Cardiac fibroblast (primary cell): Measurements from ENCODE around the gene CALHM4.

Experiments used
- DNase-seq, 2 donors: peaks; one replicate each; pipeline versions ENCODE4 v3.0.0 to v3.0.0-alpha.2; 2010; ENCODE audit warnings: low read depth in 2 of 2
- H3K4me3 ChIP-seq, 2 donors: replicated peaks in 1 of 2; 1 replicate in 1 of 2; 2 replicates in 1 of 2; pipeline ENCODE4 v1.5.1; 2011; ENCODE audit warnings: low read depth in 2 of 2, low read length in 2 of 2, mild to moderate bottlenecking in 2 of 2, moderate library complexity in 1 of 2
- TF ChIP-seq, protein P1 (sequence below): IDR thresholded peaks from one replicate; pipeline ENCODE4 v1.5.1; 2011; ENCODE audit warnings: low read depth, mild to moderate bottlenecking, low read length, inconsistent platforms

CALHM4 gene

GRCh38 chr6:116553451-116553850 is at the start of gene CALHM4:
TSS of gene CALHM4 (plus strand) at chr6:116553751. CDS start at chr6:116553794, 43 bp downstream.
- no peak for DNase-seq
- TF ChIP-seq, protein P1, sequence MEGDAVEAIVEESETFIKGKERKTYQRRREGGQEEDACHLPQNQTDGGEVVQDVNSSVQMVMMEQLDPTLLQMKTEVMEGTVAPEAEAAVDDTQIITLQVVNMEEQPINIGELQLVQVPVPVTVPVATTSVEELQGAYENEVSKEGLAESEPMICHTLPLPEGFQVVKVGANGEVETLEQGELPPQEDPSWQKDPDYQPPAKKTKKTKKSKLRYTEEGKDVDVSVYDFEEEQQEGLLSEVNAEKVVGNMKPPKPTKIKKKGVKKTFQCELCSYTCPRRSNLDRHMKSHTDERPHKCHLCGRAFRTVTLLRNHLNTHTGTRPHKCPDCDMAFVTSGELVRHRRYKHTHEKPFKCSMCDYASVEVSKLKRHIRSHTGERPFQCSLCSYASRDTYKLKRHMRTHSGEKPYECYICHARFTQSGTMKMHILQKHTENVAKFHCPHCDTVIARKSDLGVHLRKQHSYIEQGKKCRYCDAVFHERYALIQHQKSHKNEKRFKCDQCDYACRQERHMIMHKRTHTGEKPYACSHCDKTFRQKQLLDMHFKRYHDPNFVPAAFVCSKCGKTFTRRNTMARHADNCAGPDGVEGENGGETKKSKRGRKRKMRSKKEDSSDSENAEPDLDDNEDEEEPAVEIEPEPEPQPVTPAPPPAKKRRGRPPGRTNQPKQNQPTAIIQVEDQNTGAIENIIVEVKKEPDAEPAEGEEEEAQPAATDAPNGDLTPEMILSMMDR, result no peak
- no peak within 1 kb of the TSS for H3K4me3 ChIP-seq

DNA sequence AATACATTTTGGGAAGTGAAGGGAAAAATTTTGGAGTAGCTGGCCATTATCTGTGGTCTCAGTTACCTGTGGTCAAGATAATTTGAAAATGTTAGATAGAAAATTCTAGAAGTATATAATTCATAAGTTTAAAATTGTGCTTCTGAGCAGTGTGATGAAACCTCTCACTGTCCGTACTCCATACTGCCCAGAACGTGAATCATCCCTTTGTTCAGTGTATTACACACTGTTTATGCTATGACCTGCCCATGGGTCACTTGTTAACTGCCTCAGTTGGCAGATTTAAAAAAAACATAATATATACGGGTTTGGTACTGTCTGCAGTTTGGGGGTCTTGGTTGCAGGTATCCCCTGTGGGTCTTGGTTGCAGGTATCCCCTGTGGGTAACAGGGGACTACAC is 46.2 kb upstream of the CALHM4 start:
- DNase-seq, result peak; percentile 24 to 77
- TF ChIP-seq, protein P1, result no peak
- H3K4me3 ChIP-seq, result no peak overlapping the region

DNA sequence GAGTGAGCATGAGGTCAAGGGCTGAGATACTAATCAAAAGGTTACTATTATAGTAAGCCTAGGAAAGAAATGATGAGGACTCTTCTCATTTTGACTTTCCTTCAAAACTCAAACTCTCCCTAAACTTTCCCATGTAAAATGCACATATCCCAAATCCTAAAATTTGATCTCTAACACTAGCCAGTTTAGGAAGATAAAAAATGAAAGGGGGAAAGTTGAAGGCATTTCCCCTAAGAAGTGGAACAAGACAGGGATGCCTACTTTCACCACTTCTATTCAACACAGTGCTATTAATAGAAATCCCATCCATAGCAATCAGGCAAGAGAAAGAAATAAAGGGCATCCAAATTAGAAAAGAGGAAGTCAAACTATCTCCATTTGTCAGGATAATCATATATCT is 45.0 kb upstream of the CALHM4 start:
- TF ChIP-seq, protein P1, result no peak
- no peak for DNase-seq
- no peak overlapping the region for H3K4me3 ChIP-seq

- peak; percentile 93 to 96 for DNase-seq
- TF ChIP-seq, protein P1, result peak; percentile 67
- H3K4me3 ChIP-seq, result peak within 1 kb of the TSS; percentile 51 to 62
Observed at GRCh38 chr6:116511424-116512110, 42.0 kb upstream of the CALHM4 start, which contains the start of gene CALHM5. TSS of gene CALHM5 (plus strand) at chr6:116511639. CDS start at chr6:116511697, 58 bp downstream.

- TF ChIP-seq, protein P1, result no peak
- peak in 1 of 2 donors; percentile 34 for DNase-seq
- peak overlapping the region; percentile 51 to 62 for H3K4me3 ChIP-seq
Observed at GRCh38 chr6:116512111-116512559, 41.4 kb upstream of the CALHM4 start.

GRCh38 chr6:116512734-116513133 is 40.8 kb upstream of the CALHM4 start:
- no peak for DNase-seq
- H3K4me3 ChIP-seq, result peak overlapping the region; percentile 51 to 62
- TF ChIP-seq, protein P1, result no peak
